IMR-90 (cell line): ENCODE measurements around the gene PREP. TPM values are rescaled to one million over a fixed set of nuclear protein-coding genes. Genes with fewer than 3 reads are reported as not detected.

Experiments used
- ATAC-seq: fragments of 200-7000 bp; cut with Tn5 transposase; 2 replicates; pipeline ENCODE4 v1.9.1; 2020; ENCODE audit warnings: low read depth, mild to moderate bottlenecking, moderate library complexity
- BruUV-seq: library from RNA; stranded (reverse); fragments of 400-500 nt; replicated peaks from 2 replicates; lab custom pipeline; 2021; lab: Mats Ljungman, UMichigan
- CTCF ChIA-PET: fragments of 300-600 bp; formaldehyde crosslinking; extraction: SDS; loops from one replicate; lab custom pipeline; 2021; ENCODE audit warnings: antibody characterized with exemption; lab: Yijun Ruan, JAX
- POLR2A ChIA-PET: fragments of 300-600 bp; sonication (Branson Sonifier 250); formaldehyde crosslinking; loops from one replicate; lab custom pipeline; 2022; ENCODE audit warnings: antibody characterized with exemption; ENCODE audit not compliant: unreplicated experiment; lab: Charles Lee
- DNase-seq: peaks from one replicate; pipeline ENCODE4 v3.0.0; 2013
- H2AFZ ChIP-seq: replicated peaks from 2 replicates; pipeline ENCODE3; 2013; ENCODE audit warnings: low read length, mild to moderate bottlenecking; ENCODE audit not compliant: poor library complexity
- H2AK5ac ChIP-seq: 2 replicates; pipeline ENCODE4 v1.6.1; 2013; ENCODE audit warnings: low read depth, low read length, inconsistent platforms
- H2AK9ac ChIP-seq: replicated peaks from 2 replicates; pipeline ENCODE3; 2013; ENCODE audit warnings: mild to moderate bottlenecking, low read depth, low read length, moderate library complexity; ENCODE audit not compliant: poor library complexity
- H2BK120ac ChIP-seq: 2 replicates; pipeline ENCODE4 v1.6.1; 2013; ENCODE audit warnings: low read depth, low read length, inconsistent platforms
- H2BK15ac ChIP-seq: 3 replicates; pipeline ENCODE4 v1.6.1; 2013; ENCODE audit warnings: low read depth, low read length, inconsistent platforms
- H2BK20ac ChIP-seq: 2 replicates; pipeline ENCODE4 v1.6.1; 2013; ENCODE audit warnings: low read depth, mild to moderate bottlenecking, inconsistent platforms, low read length, moderate library complexity
- H2BK5ac ChIP-seq: 2 replicates; pipeline ENCODE4 v1.6.1; 2013; ENCODE audit warnings: mild to moderate bottlenecking, low read depth, low read length, inconsistent platforms; ENCODE audit not compliant: poor library complexity, severe bottlenecking
- H3K14ac ChIP-seq: replicated peaks from 2 replicates; pipeline ENCODE4 v1.6.1; 2013; ENCODE audit warnings: low read depth, low read length, inconsistent platforms
- H3K18ac ChIP-seq: 2 replicates; pipeline ENCODE4 v1.6.1; 2013; ENCODE audit warnings: low read depth, low read length, control low read depth
- H3K23ac ChIP-seq: 2 replicates; pipeline ENCODE4 v1.6.1; 2013; ENCODE audit warnings: low read depth, low read length, inconsistent platforms
- H3K27ac ChIP-seq: 2 replicates; pipeline ENCODE4 v1.5.1; 2013; ENCODE audit warnings: mild to moderate bottlenecking, control low read depth, low read length; ENCODE audit not compliant: insufficient read depth
- H3K27me3 ChIP-seq: 2 replicates; pipeline ENCODE4 v1.6.1; 2013; ENCODE audit warnings: low read length; ENCODE audit not compliant: control insufficient read depth, insufficient read depth
- H3K36me3 ChIP-seq: 2 replicates; pipeline ENCODE4 v1.6.1; 2013; ENCODE audit warnings: low read length, mixed read lengths; ENCODE audit not compliant: control insufficient read depth, insufficient read depth
- H3K4ac ChIP-seq: 2 replicates; pipeline ENCODE4 v1.6.1; 2013; ENCODE audit warnings: low read depth, low read length, inconsistent platforms
- H3K4me1 ChIP-seq: 2 replicates; pipeline ENCODE4 v1.6.1; 2013; ENCODE audit warnings: low read length, mixed read lengths; ENCODE audit not compliant: control insufficient read depth, insufficient read depth
- H3K4me2 ChIP-seq: 2 replicates; pipeline ENCODE4 v1.6.1; 2013; ENCODE audit warnings: low read depth, mild to moderate bottlenecking, control low read depth, low read length, moderate library complexity
- H3K4me3 ChIP-seq: 2 replicates; pipeline ENCODE4 v1.5.1; 2013; ENCODE audit warnings: low read depth, mild to moderate bottlenecking, control low read depth, low read length, moderate library complexity; ENCODE audit not compliant: insufficient read depth
- H3K56ac ChIP-seq: 2 replicates; pipeline ENCODE4 v1.6.1; 2013; ENCODE audit warnings: low read length, inconsistent platforms; ENCODE audit not compliant: insufficient read depth; ENCODE audit errors: extremely low read depth
- H3K79me1 ChIP-seq, 2 experiments: 2 replicates each; pipeline ENCODE4 v1.6.1; 2013; ENCODE audit warnings: low read length in 2 of 2, inconsistent platforms in 1 of 2, low read depth in 1 of 2
- H3K9ac ChIP-seq: 2 replicates; pipeline ENCODE4 v1.6.1; 2013; ENCODE audit warnings: low read depth, low read length, control low read depth
- H3K9me1 ChIP-seq: 2 replicates; pipeline ENCODE4 v1.6.1; 2013; ENCODE audit warnings: low read length, inconsistent platforms; ENCODE audit not compliant: insufficient read depth
- H3K9me3 ChIP-seq: 2 replicates; pipeline ENCODE4 v1.6.1; 2013; ENCODE audit warnings: low read length; ENCODE audit not compliant: control insufficient read depth, insufficient read depth
- H4K20me1 ChIP-seq: 2 replicates; pipeline ENCODE4 v1.6.1; 2013; ENCODE audit warnings: low read length, inconsistent platforms; ENCODE audit not compliant: insufficient read depth
- H4K5ac ChIP-seq: 2 replicates; pipeline ENCODE4 v1.6.1; 2013; ENCODE audit warnings: mild to moderate bottlenecking, low read depth, low read length, control low read depth
- H4K8ac ChIP-seq, 2 experiments: 2 replicates each; pipeline ENCODE4 v1.6.1; 2013; ENCODE audit warnings: low read depth in 2 of 2, low read length in 2 of 2, control low read depth in 1 of 2, inconsistent platforms in 1 of 2
- H4K91ac ChIP-seq: 2 replicates; pipeline ENCODE4 v1.6.1; 2013; ENCODE audit warnings: low read depth, low read length, inconsistent platforms; ENCODE audit not compliant: insufficient read depth
- RCOR1 ChIP-seq: IDR thresholded peaks from 2 replicates; pipeline ENCODE4 v1.6.1; 2012; ENCODE audit warnings: mild to moderate bottlenecking, low read length, improper control_type of control experiment; ENCODE audit not compliant: insufficient replicate concordance
- dilution Hi-C: fragments of 300-500 bp; cut with HindIII; formaldehyde crosslinking; loops from one replicate; pipeline ENCODE4 v1.14.3; 2018; ENCODE audit warnings: low sequenced_read_pairs; ENCODE audit not compliant: unreplicated experiment
- in situ Hi-C: fragments of 300-500 bp; cut with MboI; formaldehyde crosslinking; loops from 3 replicates; pipeline ENCODE4 v1.14.3; 2019; ENCODE audit warnings: low sequenced_read_pairs, inconsistent platforms, mixed read lengths
- intact Hi-C: fragments of 100-400 bp; cut with micrococcal nuclease; formaldehyde crosslinking; loops from 2 replicates; pipeline ENCODE4 v1.10.0; 2022
- polyA plus RNA-seq, 3 experiments: library from polyadenylated mRNA; depleted of rRNA; stranded (reverse); fragments of >200 nt; gene quantifications; 2 replicates each; pipeline ENCODE4 v1.2.3, GENCODE V29; 2012; ENCODE audit warnings: low replicate concordance in 1 of 3
- total RNA-seq: library from RNA; depleted of rRNA; stranded (reverse); fragments of >200 nt; gene quantifications from 2 replicates; pipeline ENCODE4 v1.2.3, GENCODE V29; 2012

Gene PREP
- total and polyA plus RNA-seq, 2 of the 4 experiments (the other 2 are of a cell fraction): 21.0 to 25.7 TPM

DNA sequence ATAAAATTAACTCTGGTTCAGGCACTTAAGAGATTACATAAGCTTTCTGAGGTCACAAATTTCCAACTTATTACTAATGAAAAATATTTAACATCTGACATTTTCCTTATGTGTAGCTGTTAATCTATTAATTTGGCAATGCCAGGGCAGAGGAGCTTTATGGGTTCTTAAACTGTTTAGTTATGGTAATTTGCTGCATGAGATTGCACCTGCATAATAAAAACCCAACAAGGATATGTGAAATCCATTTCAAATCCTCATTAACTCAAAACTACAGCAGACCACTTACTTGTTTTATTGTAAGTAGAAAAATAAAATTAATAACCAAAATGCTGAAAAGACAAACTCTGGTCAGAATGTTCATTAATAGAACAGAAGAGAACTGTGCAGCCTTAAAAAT is 98.1 kb downstream of the PREP start:
- ChIA-PET CTCF (no interaction called here), POLR2A (no interaction called here)
- intact Hi-C loops: no loop called here
- Histone ChIP-seq H2BK15ac (no peak overlapping the region), H3K4me3 (no peak overlapping the region), H3K18ac (no peak overlapping the region), H3K27ac (no peak overlapping the region), H3K79me1 (no peaks in the 10 kb centered on the region; a peak in 1 of 4 replicates), H2BK20ac (no peak overlapping the region), H3K23ac (no peak overlapping the region), H4K20me1 (no peaks in the 10 kb centered on the region), H3K9me1 (no peaks in the 10 kb centered on the region), H3K4ac (no peak overlapping the region), H4K8ac (no peak overlapping the region), H2AFZ (no peak overlapping the region), H3K9ac (no peak overlapping the region), H3K9me3 (no peaks in the 10 kb centered on the region), H4K91ac (no peak overlapping the region), H4K5ac (no peak overlapping the region), H3K4me1 (no peaks in the 10 kb centered on the region), H3K14ac (no peak overlapping the region), H2BK120ac (no peak overlapping the region), H3K27me3 (no peaks in the 10 kb centered on the region), H2AK5ac (no peak overlapping the region), H3K4me2 (no peak overlapping the region), H2BK5ac (no peak overlapping the region), H3K56ac (no peak overlapping the region), H2AK9ac (no peak overlapping the region), H3K36me3 (peaks cover 4% of the 10 kb centered on the region; the same call in 1 of the 2 replicates)
- in situ Hi-C loops: no loop called here
- TF ChIP-seq RCOR1: no peak
- no TSS peak for BruUV-seq
- dilution Hi-C loops: no loop called here
- ATAC-seq (no peak), DNase-seq (no peak)
